Liver (tissue), 9 donors: ENCODE results near the gene RSBN1. TPM values are rescaled to one million over a fixed set of nuclear protein-coding genes. Genes with fewer than 3 reads are reported as not detected.

Experiments
- DNase-seq: peaks from one replicate; pipeline ENCODE4 v3.0.0-alpha.2; 2017; ENCODE audit warnings: low spot score
- H3K27ac ChIP-seq, 2 donors: one replicate each; pipeline ENCODE4 v1.7.0; 2013; ENCODE audit warnings: inconsistent platforms in 2 of 2, low read length in 2 of 2, control low read depth in 1 of 2, low read depth in 1 of 2, mild to moderate bottlenecking in 1 of 2
- H3K27me3 ChIP-seq, 4 donors: one replicate each; pipeline versions ENCODE4 v1.6.1 to v1.7.0; 2013; ENCODE audit warnings: low read length in 3 of 4, inconsistent platforms in 1 of 4, mild to moderate bottlenecking in 1 of 4, moderate library complexity in 1 of 4; ENCODE audit not compliant: control insufficient read depth in 4 of 4, insufficient read depth in 4 of 4
- H3K36me3 ChIP-seq, 4 donors: one replicate each; pipeline versions ENCODE4 v1.6.1 to v1.7.0; 2013; ENCODE audit warnings: low read length in 3 of 4, mild to moderate bottlenecking in 3 of 4, low read depth in 1 of 4, moderate library complexity in 1 of 4; ENCODE audit not compliant: control insufficient read depth in 4 of 4, insufficient read depth in 3 of 4
- H3K4me1 ChIP-seq, 4 donors: one replicate each; pipeline versions ENCODE4 v1.6.1 to v1.7.0; 2013; ENCODE audit warnings: low read length in 3 of 4, mild to moderate bottlenecking in 3 of 4, moderate library complexity in 1 of 4; ENCODE audit not compliant: control insufficient read depth in 4 of 4, insufficient read depth in 4 of 4
- H3K4me3 ChIP-seq, 3 donors: one replicate each; pipeline versions ENCODE4 v1.6.1 to v1.7.0; 2013; ENCODE audit warnings: low read length in 3 of 3, control low read depth in 1 of 3, low read depth in 1 of 3, mild to moderate bottlenecking in 1 of 3
- H3K9ac ChIP-seq, 2 donors: one replicate each; pipeline ENCODE4 v1.7.0; 2013; ENCODE audit warnings: low read length in 2 of 2, mild to moderate bottlenecking in 2 of 2, moderate library complexity in 2 of 2, control low read depth in 1 of 2, low read depth in 1 of 2
- H3K9me3 ChIP-seq, 4 donors: one replicate each; pipeline versions ENCODE4 v1.6.1 to v1.7.0; 2013; ENCODE audit warnings: low read length in 3 of 4; ENCODE audit not compliant: control insufficient read depth in 4 of 4
- ATF3 ChIP-seq: IDR thresholded peaks from 2 replicates; pipeline ENCODE4 v1.6.1; 2016; ENCODE audit warnings: antibody characterized with exemption
- CTCF ChIP-seq: fragments of 150-350 bp; IDR thresholded peaks from 2 replicates; pipeline ENCODE4 v1.5.1; 2017; ENCODE audit warnings: improper control_type of control experiment, low read depth, low read length; ENCODE audit not compliant: missing input control
- EGR1 ChIP-seq, 2 donors: IDR thresholded peaks; 2 replicates each; pipeline ENCODE4 v1.6.1; 2016 to 2018; ENCODE audit warnings: antibody characterized with exemption in 2 of 2, low read depth in 2 of 2
- FOXA1 ChIP-seq: IDR thresholded peaks from 2 replicates; pipeline ENCODE4 v1.6.1; 2016; ENCODE audit warnings: antibody characterized with exemption
- FOXA2 ChIP-seq: IDR thresholded peaks from 2 replicates; pipeline ENCODE4 v1.6.1; 2016; ENCODE audit warnings: antibody characterized with exemption
- GABPA ChIP-seq, 2 donors: IDR thresholded peaks in 1 of 2; conservative IDR thresholded peaks in 1 of 2; 2 replicates each; pipeline ENCODE4 v1.6.1; 2016; ENCODE audit warnings: antibody characterized with exemption in 2 of 2, mild to moderate bottlenecking in 1 of 2, moderate library complexity in 1 of 2
- HNF4G ChIP-seq: IDR thresholded peaks from 2 replicates; pipeline ENCODE4 v1.6.1; 2016; ENCODE audit warnings: antibody characterized with exemption
- JUND ChIP-seq, 2 donors: IDR thresholded peaks; 2 replicates each; pipeline ENCODE4 v1.6.1; 2016; ENCODE audit warnings: antibody characterized with exemption in 2 of 2
- MAX ChIP-seq: IDR thresholded peaks from 2 replicates; pipeline ENCODE4 v1.6.1; 2016; ENCODE audit warnings: antibody characterized with exemption
- NR2F2 ChIP-seq: IDR thresholded peaks from 2 replicates; pipeline ENCODE4 v1.6.1; 2016; ENCODE audit warnings: antibody characterized with exemption
- RAD21 ChIP-seq, 2 donors: IDR thresholded peaks; 2 replicates each; pipeline ENCODE4 v1.6.1; 2016; ENCODE audit warnings: antibody characterized with exemption in 2 of 2, mild to moderate bottlenecking in 2 of 2
- REST ChIP-seq: IDR thresholded peaks from 2 replicates; pipeline ENCODE4 v1.6.1; 2016; ENCODE audit warnings: antibody characterized with exemption, mild to moderate bottlenecking
- RXRA ChIP-seq, 2 donors: IDR thresholded peaks; 2 replicates each; pipeline ENCODE4 v1.6.1; 2017 to 2018; ENCODE audit warnings: antibody characterized with exemption in 2 of 2, mild to moderate bottlenecking in 1 of 2
- SP1 ChIP-seq: IDR thresholded peaks from 2 replicates; pipeline ENCODE4 v1.6.1; 2018; ENCODE audit warnings: antibody characterized with exemption, mild to moderate bottlenecking
- TAF1 ChIP-seq: conservative IDR thresholded peaks from 2 replicates; pipeline ENCODE4 v1.6.1; 2016; ENCODE audit warnings: antibody characterized with exemption, mild to moderate bottlenecking
- YY1 ChIP-seq: IDR thresholded peaks from 2 replicates; pipeline ENCODE4 v1.6.1; 2016; ENCODE audit warnings: antibody characterized with exemption, mild to moderate bottlenecking
- ZBTB33 ChIP-seq: IDR thresholded peaks from 2 replicates; pipeline ENCODE4 v1.6.1; 2016; ENCODE audit warnings: antibody characterized with exemption
- WGBS: extraction: QIAGEN DNeasy Blood & Tissue Kit; methylation state at CpG from one replicate; pipeline ENCODE4 v1.1.7; 2013; 5-methylcytosine and 5-hydroxymethylcytosine counted together
- polyA plus RNA-seq, 2 donors: library from polyadenylated mRNA; stranded (reverse) in 1 of 2; unstranded in 1 of 2; fragments of 200-250 nt in 1 of 2; fragments of >200 nt in 1 of 2; fragmentation: Nextera tagmentation in 1 of 2; extraction: Ambion mirVana in 1 of 2; gene quantifications; one replicate each; pipeline versions ENCODE4 v1.2.1 to v1.2.3, GENCODE V29; 2013 to 2015
- total RNA-seq, 2 donors: library from RNA; depleted of rRNA; stranded (reverse); fragments of >200 nt; gene quantifications; one replicate each; pipeline ENCODE4 v1.2.3, GENCODE V29; 2014
- donor health status: healthy.
- donor health status: healthy.
- donor health status: healthy.
- donor health status: healthy.
- donor health status: healthy.

RSBN1 gene
- total and polyA plus RNA-seq, 4 donors, result 2.3 to 11.3 (median 5.6) TPM

GRCh38 chr1:113850127-113850796 is 38.0 kb upstream of the RSBN1 start:
- Histone ChIP-seq H3K4me3 (no peak overlapping the region), H3K4me1 (no peaks in the 10 kb centered on the region), H3K9ac (no peak overlapping the region), H3K9me3 (no peaks in the 10 kb centered on the region), H3K27me3 (no peaks in the 10 kb centered on the region), H3K36me3 (no peaks in the 10 kb centered on the region), H3K27ac (no peak overlapping the region)
- DNase-seq, result no peak
- TF ChIP-seq JUND (IDR thresholded peaks at IDR 0.05), result no peak
- no peak for TF ChIP-seq TAF1
- no peak for TF ChIP-seq FOXA1
- TF ChIP-seq ATF3, result no peak
- TF ChIP-seq SP1, result no peak
- no peak for TF ChIP-seq RAD21 (IDR thresholded peaks at IDR 0.05)
- no peak for TF ChIP-seq REST
- no peak for TF ChIP-seq YY1
- TF ChIP-seq EGR1 (IDR thresholded peaks at IDR 0.05; ENCODE audit: low read depth in 2 of 2), result no peak
- 71% methylated on average over 3 of the region's 3 CpGs for WGBS

- no peak for DNase-seq
- Histone ChIP-seq H3K9me3 (no peaks in the 10 kb centered on the region), H3K9ac (no peak overlapping the region), H3K27me3 (no peaks in the 10 kb centered on the region), H3K4me1 (no peaks in the 10 kb centered on the region), H3K4me3 (no peak overlapping the region), H3K27ac (no peak overlapping the region), H3K36me3 (no peaks in the 10 kb centered on the region)
- TF ChIP-seq CTCF (no peak), JUND (IDR thresholded peaks at IDR 0.05) (no peak), ZBTB33 (no peak), FOXA1 (no peak), YY1 (no peak), ATF3 (no peak), SP1 (no peak), GABPA (IDR thresholded peaks at IDR 0.05 in 1 of 2, conservative IDR thresholded peaks at IDR 0.05 in 1 of 2) (no peak), TAF1 (no peak), FOXA2 (no peak), NR2F2 (no peak), EGR1 (IDR thresholded peaks at IDR 0.05; ENCODE audit: low read depth in 2 of 2) (no peak), REST (no peak), MAX (no peak), HNF4G (no peak), RXRA (IDR thresholded peaks at IDR 0.05) (no peak)
Observed at GRCh38 chr1:113849072-113849471, 36.8 kb upstream of the RSBN1 start.
